ENCODE measurements around the gene PITPNC1. TPM values are rescaled to one million over a fixed set of nuclear protein-coding genes. Genes with fewer than 3 reads are reported as not detected.
"Not testable (repeated sequence)": the region's sequence is repeated elsewhere in the genome, so short reads cannot be mapped to it uniquely, and the experiment has no call there.

PITPNC1 gene
- total RNA-seq, 4 donors from 2014 or later = 14.1 to 35.5 (median 31.8) TPM

DNA sequence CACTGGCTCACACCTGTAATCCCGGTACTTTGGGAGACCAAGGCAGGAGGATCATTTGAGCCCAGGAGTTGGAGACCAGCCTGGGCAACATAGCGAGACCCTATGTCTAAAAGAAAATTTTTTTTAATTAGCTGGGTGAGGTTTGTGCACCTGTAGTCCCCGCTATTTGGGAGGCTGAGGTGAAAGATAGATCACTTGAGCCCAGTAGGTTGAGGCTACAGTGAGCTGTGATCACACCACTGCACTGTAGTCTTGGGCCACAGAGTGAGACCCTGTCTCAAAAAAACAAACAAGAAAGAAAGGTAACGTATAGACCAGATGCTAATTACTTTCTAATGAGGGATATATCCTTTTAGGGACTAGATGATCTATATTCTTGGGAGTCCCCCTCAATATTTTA lies 348.7 kb downstream of the PITPNC1 start:
- no peak for TF ChIP-seq POLR2A (IDR thresholded peaks at IDR 0.05; ENCODE audit: low read depth)
- TF ChIP-seq POLR2AphosphoS5 (IDR thresholded peaks at IDR 0.05) = no peak
- TF ChIP-seq EP300 (IDR thresholded peaks at IDR 0.05) = no peak
- TF ChIP-seq, protein P1, sequence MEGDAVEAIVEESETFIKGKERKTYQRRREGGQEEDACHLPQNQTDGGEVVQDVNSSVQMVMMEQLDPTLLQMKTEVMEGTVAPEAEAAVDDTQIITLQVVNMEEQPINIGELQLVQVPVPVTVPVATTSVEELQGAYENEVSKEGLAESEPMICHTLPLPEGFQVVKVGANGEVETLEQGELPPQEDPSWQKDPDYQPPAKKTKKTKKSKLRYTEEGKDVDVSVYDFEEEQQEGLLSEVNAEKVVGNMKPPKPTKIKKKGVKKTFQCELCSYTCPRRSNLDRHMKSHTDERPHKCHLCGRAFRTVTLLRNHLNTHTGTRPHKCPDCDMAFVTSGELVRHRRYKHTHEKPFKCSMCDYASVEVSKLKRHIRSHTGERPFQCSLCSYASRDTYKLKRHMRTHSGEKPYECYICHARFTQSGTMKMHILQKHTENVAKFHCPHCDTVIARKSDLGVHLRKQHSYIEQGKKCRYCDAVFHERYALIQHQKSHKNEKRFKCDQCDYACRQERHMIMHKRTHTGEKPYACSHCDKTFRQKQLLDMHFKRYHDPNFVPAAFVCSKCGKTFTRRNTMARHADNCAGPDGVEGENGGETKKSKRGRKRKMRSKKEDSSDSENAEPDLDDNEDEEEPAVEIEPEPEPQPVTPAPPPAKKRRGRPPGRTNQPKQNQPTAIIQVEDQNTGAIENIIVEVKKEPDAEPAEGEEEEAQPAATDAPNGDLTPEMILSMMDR (IDR thresholded peaks at IDR 0.05) = no peak
- Histone ChIP-seq H3K4me3 (no peak overlapping the region), H3K27ac (replicated peaks in 1 of 4) (no peak overlapping the region), H3K36me3 (peaks cover 82 to 100% (median 93%) of the 10 kb centered on the region in 4 donors), H3K9me3 (no peaks in the 10 kb centered on the region), H3K4me1 (peaks cover 0 to 2% (median 0%) of the 10 kb centered on the region in 4 donors), H3K27me3 (no peaks in the 10 kb centered on the region)
- intact Hi-C loops (cut with DNase I) = no loop called here
- no peak for DNase-seq (ENCODE audit: extremely low spot score)
- 91% methylated on average over 4 of the region's 4 CpGs for WGBS

GRCh38 chr17:67727152-67728039 lies 350.3 kb downstream of the PITPNC1 start:
- H3K27me3 ChIP-seq; H3K9me3 ChIP-seq; H3K4me3 ChIP-seq; H3K4me1 ChIP-seq; intact Hi-C loops (cut with DNase I); H3K27ac ChIP-seq (replicated peaks in 1 of 4); DNase-seq (ENCODE audit: extremely low spot score): not testable (repeated sequence)
- WGBS = 96% methylated on average over 15 of the region's 15 CpGs
- H3K36me3 ChIP-seq = peaks cover 68 to 98% (median 91%) of the 10 kb centered on the region in 4 donors

DNA sequence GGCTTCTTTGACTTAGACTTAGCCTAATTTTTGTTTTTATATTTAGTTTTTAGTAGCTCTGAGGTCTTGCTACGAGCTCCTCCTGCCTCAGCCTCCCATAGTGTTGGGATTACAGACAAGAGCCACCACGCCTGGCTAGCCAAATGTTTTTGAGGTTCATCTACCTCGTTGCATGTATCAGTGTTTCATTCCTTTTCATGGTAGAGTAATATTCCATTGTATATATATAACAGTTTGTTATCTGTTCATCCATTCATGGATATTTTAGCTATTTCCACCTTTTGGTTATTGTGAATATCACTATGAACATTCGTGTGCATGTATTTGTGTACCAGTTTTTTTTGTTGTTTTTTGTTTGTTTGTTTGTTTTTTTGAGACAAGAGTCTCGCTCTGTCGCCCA lies 352.8 kb downstream of the PITPNC1 start:
- Histone ChIP-seq H3K27ac (replicated peaks in 1 of 4) (no peak overlapping the region), H3K4me3 (no peak overlapping the region), H3K9me3 (no peaks in the 10 kb centered on the region), H3K27me3 (no peaks in the 10 kb centered on the region), H3K4me1 (no peaks in the 10 kb centered on the region), H3K36me3 (peaks cover 48 to 95% (median 86%) of the 10 kb centered on the region in 4 donors)
- TF ChIP-seq POLR2A (IDR thresholded peaks at IDR 0.05; ENCODE audit: low read depth) = no peak
- no peak for TF ChIP-seq POLR2AphosphoS5 (IDR thresholded peaks at IDR 0.05)
- TF ChIP-seq, protein P1 (IDR thresholded peaks at IDR 0.05) = no peak
- no peak for TF ChIP-seq EP300 (IDR thresholded peaks at IDR 0.05)
- no peak for DNase-seq (ENCODE audit: extremely low spot score)
- 86% methylated on average over 6 of the region's 6 CpGs for WGBS
- intact Hi-C loops (cut with DNase I) = no loop called here

DNA sequence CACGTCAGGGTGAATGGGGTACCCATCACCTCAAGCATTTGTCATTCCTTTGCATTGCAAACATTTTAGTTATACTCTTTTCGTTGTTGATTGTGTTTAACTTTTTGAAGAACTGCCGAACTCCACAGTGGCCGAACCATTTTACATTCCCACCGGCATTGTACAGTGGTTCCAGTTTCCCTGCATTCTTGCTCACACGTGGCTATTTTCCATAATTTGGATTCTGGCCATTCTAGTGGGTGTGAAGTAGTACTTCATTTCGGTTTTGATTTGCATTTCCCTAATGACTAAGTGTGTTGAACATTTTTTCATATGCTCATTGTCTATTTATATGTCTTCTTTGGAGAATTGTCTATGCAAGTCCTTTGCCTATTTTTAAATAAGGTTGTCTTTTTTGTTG lies 353.6 kb downstream of the PITPNC1 start:
- Histone ChIP-seq H3K4me1 (no peaks in the 10 kb centered on the region), H3K27ac (replicated peaks in 1 of 4) (no peak overlapping the region), H3K4me3 (no peak overlapping the region), H3K36me3 (peaks cover 40 to 93% (median 80%) of the 10 kb centered on the region in 4 donors), H3K9me3 (no peaks in the 10 kb centered on the region), H3K27me3 (no peaks in the 10 kb centered on the region)
- 70% methylated on average over 7 of the region's 7 CpGs for WGBS
- intact Hi-C loops (cut with DNase I) = no loop called here
- no peak for DNase-seq (ENCODE audit: extremely low spot score)
- TF ChIP-seq POLR2AphosphoS5 (IDR thresholded peaks at IDR 0.05) = no peak
- TF ChIP-seq POLR2A (IDR thresholded peaks at IDR 0.05; ENCODE audit: low read depth) = no peak
- TF ChIP-seq, protein P1 (IDR thresholded peaks at IDR 0.05) = no peak
- TF ChIP-seq EP300 (IDR thresholded peaks at IDR 0.05) = no peak

GRCh38 chr17:67733449-67733848 lies 356.4 kb downstream of the PITPNC1 start:
- H3K27ac ChIP-seq (replicated peaks in 1 of 4) = no peak overlapping the region
- H3K4me1 ChIP-seq = no peaks in the 10 kb centered on the region
- TF ChIP-seq POLR2AphosphoS5 (IDR thresholded peaks at IDR 0.05) (no peak), POLR2A (IDR thresholded peaks at IDR 0.05; ENCODE audit: low read depth) (no peak), EP300 (IDR thresholded peaks at IDR 0.05) (no peak)
- TF ChIP-seq, protein P1 (IDR thresholded peaks at IDR 0.05) = no peak
- H3K27me3 ChIP-seq = no peaks in the 10 kb centered on the region
- H3K9me3 ChIP-seq = no peaks in the 10 kb centered on the region
- DNase-seq (ENCODE audit: extremely low spot score) = no peak
- intact Hi-C loops (cut with DNase I) = no loop called here
- WGBS = 85% methylated on average over 2 of the region's 2 CpGs
- no peak overlapping the region for H3K4me3 ChIP-seq
- peaks cover 38 to 93% (median 80%) of the 10 kb centered on the region in 4 donors for H3K36me3 ChIP-seq

All from esophagus muscularis mucosa (tissue), 4 donors.